CD14-positive monocyte (primary cell): ENCODE data around the gene TRAPPC3L. TPM values are rescaled to one million over a fixed set of nuclear protein-coding genes. Genes with fewer than 3 reads are reported as not detected.

ENCODE experiments used
- DNase-seq, 3 donors: peaks; one replicate each; pipeline ENCODE4 v3.0.0-alpha.2; 2011 to 2022
- H2AFZ ChIP-seq: 2 replicates; pipeline ENCODE4 v1.6.0; 2012; ENCODE audit warnings: mild to moderate bottlenecking, low read depth, low read length, inconsistent platforms; ENCODE audit not compliant: insufficient read depth, poor library complexity, severe bottlenecking
- H3K27ac ChIP-seq, 2 donors: 1 replicate in 1 of 2; 2 replicates in 1 of 2; pipeline ENCODE4 v1.5.1; 2012 to 2013; ENCODE audit warnings: low read length in 2 of 2, control low read depth in 1 of 2, inconsistent platforms in 1 of 2, low read depth in 1 of 2, mild to moderate bottlenecking in 1 of 2
- H3K27me3 ChIP-seq, 2 donors: one replicate each; pipeline versions ENCODE4 v1.6.0 to v1.6.1; 2011 to 2013; ENCODE audit warnings: low read length in 2 of 2; ENCODE audit not compliant: control insufficient read depth in 2 of 2, insufficient read depth in 2 of 2
- H3K36me3 ChIP-seq, 2 donors: replicated peaks in 1 of 2; 1 replicate in 1 of 2; 2 replicates in 1 of 2; pipeline versions ENCODE4 v1.5.1 to v1.6.1; 2012 to 2013; ENCODE audit warnings: low read length in 2 of 2, control low read depth in 1 of 2, inconsistent platforms in 1 of 2, mild to moderate bottlenecking in 1 of 2; ENCODE audit not compliant: insufficient read depth in 2 of 2, control insufficient read depth in 1 of 2
- H3K4me1 ChIP-seq, 2 donors: 1 replicate in 1 of 2; 2 replicates in 1 of 2; pipeline versions ENCODE4 v1.5.1 to v1.6.1; 2012 to 2013; ENCODE audit warnings: low read length in 2 of 2, control low read depth in 1 of 2, inconsistent platforms in 1 of 2, mild to moderate bottlenecking in 1 of 2, moderate library complexity in 1 of 2; ENCODE audit not compliant: insufficient read depth in 2 of 2, control insufficient read depth in 1 of 2
- H3K4me2 ChIP-seq: replicated peaks from 2 replicates; pipeline ENCODE3; 2012; ENCODE audit warnings: low read length, moderate library complexity, mild to moderate bottlenecking; ENCODE audit not compliant: poor library complexity, severe bottlenecking; ENCODE audit errors: extremely low read depth
- H3K4me3 ChIP-seq, 3 experiments: fragments of 200-600 bp in 1 of 3; sonication (generic) in 1 of 3; replicated peaks in 1 of 3; 1 replicate in 2 of 3; 2 replicates in 1 of 3; pipeline ENCODE4 v1.5.1; 2011 to 2013; ENCODE audit warnings: low read length in 3 of 3, mild to moderate bottlenecking in 3 of 3, control low read depth in 2 of 3, low read depth in 2 of 3, inconsistent platforms in 1 of 3, moderate library complexity in 1 of 3
- H3K79me2 ChIP-seq: 2 replicates; pipeline ENCODE4 v1.6.0; 2012; ENCODE audit warnings: mild to moderate bottlenecking, control low read depth, inconsistent platforms, low read length, moderate library complexity; ENCODE audit not compliant: insufficient read depth
- H3K9ac ChIP-seq: 2 replicates; pipeline ENCODE4 v1.6.0; 2017; ENCODE audit warnings: low read length, mild to moderate bottlenecking; ENCODE audit not compliant: insufficient read depth, poor library complexity, severe bottlenecking
- H3K9me3 ChIP-seq, 2 donors: replicated peaks in 1 of 2; 1 replicate in 1 of 2; 2 replicates in 1 of 2; pipeline versions ENCODE4 v1.5.1 to v1.6.1; 2012 to 2013; ENCODE audit warnings: low read length in 2 of 2, control low read depth in 1 of 2; ENCODE audit not compliant: control insufficient read depth in 1 of 2, insufficient read depth in 1 of 2
- H4K20me1 ChIP-seq: 2 replicates; pipeline ENCODE4 v1.6.0; 2012; ENCODE audit warnings: mild to moderate bottlenecking, low read length, control low read depth, moderate library complexity; ENCODE audit not compliant: insufficient read depth
- H3K27ac Mint-ChIP-seq, 7 donors: one replicate each; pipeline ENCODE4 v1.8.0; 2020; ENCODE audit warnings: mild to moderate bottlenecking in 7 of 7, mixed read lengths in 7 of 7, moderate library complexity in 6 of 7, inconsistent platforms in 2 of 7
- H3K27me3 Mint-ChIP-seq, 3 donors: one replicate each; pipeline ENCODE4 v1.8.0; 2021 to 2022; ENCODE audit warnings: low read depth in 3 of 3, mild to moderate bottlenecking in 3 of 3, mixed read lengths in 3 of 3, moderate library complexity in 3 of 3, inconsistent platforms in 1 of 3
- H3K36me3 Mint-ChIP-seq, 2 donors: one replicate each; pipeline ENCODE4 v1.8.0; 2020; ENCODE audit warnings: mixed read lengths in 2 of 2, inconsistent platforms in 1 of 2, mild to moderate bottlenecking in 1 of 2
- H3K4me1 Mint-ChIP-seq: one replicate; pipeline ENCODE4 v1.8.0; 2020; ENCODE audit warnings: mild to moderate bottlenecking, mixed read lengths
- H3K4me3 Mint-ChIP-seq, 2 donors: one replicate each; pipeline ENCODE4 v1.8.0; 2020; ENCODE audit warnings: mild to moderate bottlenecking in 2 of 2, mixed read lengths in 2 of 2, moderate library complexity in 1 of 2
- H3K9me3 Mint-ChIP-seq, 7 donors: one replicate each; pipeline ENCODE4 v1.8.0; 2020 to 2022; ENCODE audit warnings: mixed read lengths in 7 of 7, mild to moderate bottlenecking in 6 of 7, moderate library complexity in 6 of 7, inconsistent platforms in 2 of 7
- CTCF ChIP-seq: fragments of 200-600 bp; IDR thresholded peaks from one replicate; pipeline ENCODE4 v1.8.0; 2022; ENCODE audit warnings: antibody characterized with exemption, mild to moderate bottlenecking
- WGBS: methylation state at CpG from one replicate; pipeline ENCODE4 v1.1.5; 2013; ENCODE audit warnings: missing lambda C conversion rate; ENCODE audit not compliant: insufficient coverage; 5-methylcytosine and 5-hydroxymethylcytosine counted together
- intact Hi-C, 2 donors: fragments of 100-400 bp; cut with micrococcal nuclease; formaldehyde crosslinking; loops; one replicate each; pipeline versions ENCODE4 v1.15.0 to v1.15.1; 2023
- polyA plus RNA-seq, 3 donors: library from polyadenylated mRNA; depleted of rRNA in 1 of 3; unstranded in 2 of 3; stranded (reverse) in 1 of 3; fragments of 300-500 nt in 2 of 3; fragments of >200 nt in 1 of 3; fragmentation: Illumina TruSeq in 2 of 3; gene quantifications; 1 replicate in 2 of 3; 2 replicates in 1 of 3; pipeline ENCODE4 v1.2.3, GENCODE V29; 2012 to 2021

The TRAPPC3L gene
- polyA plus RNA-seq, 3 donors = 0.17 TPM; not detected in 2

GRCh38 chr6:116528133-116528532, 17.4 kb downstream of the TRAPPC3L start:
- intact Hi-C loops = no loop called here
- no peak overlapping the region for H3K9ac ChIP-seq
- no peaks in the 10 kb centered on the region for H3K36me3 ChIP-seq
- peaks cover 11 to 14% of the 10 kb centered on the region in 2 donors for H3K4me1 ChIP-seq
- no peak overlapping the region for H3K4me3 ChIP-seq
- no peaks in the 10 kb centered on the region for H3K9me3 Mint-ChIP-seq
- H3K9me3 ChIP-seq = no peaks in the 10 kb centered on the region
- TF ChIP-seq CTCF = no peak
- no peak for DNase-seq
- no peak overlapping the region for H3K4me2 ChIP-seq
- H3K27ac ChIP-seq = no peak overlapping the region
- peaks cover 0 to 2% (median 1%) of the 10 kb centered on the region in 3 donors for H3K27me3 Mint-ChIP-seq
- H3K4me3 Mint-ChIP-seq = no peak overlapping the region
- no peak overlapping the region for H3K27ac Mint-ChIP-seq
- WGBS = no CpG with 5 or more reads among the region's 1 CpG
- no peaks in the 10 kb centered on the region for H4K20me1 ChIP-seq
- no peaks in the 10 kb centered on the region for H3K79me2 ChIP-seq
- H2AFZ ChIP-seq = no peak overlapping the region
- H3K4me1 Mint-ChIP-seq = peaks cover 17% of the 10 kb centered on the region
- H3K27me3 ChIP-seq = no peaks in the 10 kb centered on the region
- H3K36me3 Mint-ChIP-seq = no peaks in the 10 kb centered on the region

- no peaks in the 10 kb centered on the region for H3K79me2 ChIP-seq
- TF ChIP-seq CTCF = no peak
- no peaks in the 10 kb centered on the region for H3K4me1 Mint-ChIP-seq
- H3K9me3 Mint-ChIP-seq = peaks cover 0 to 3% (median 0%) of the 10 kb centered on the region in 7 donors
- H3K27ac Mint-ChIP-seq = no peak overlapping the region
- H3K4me3 Mint-ChIP-seq = no peak overlapping the region
- no peak overlapping the region for H3K9ac ChIP-seq
- no peaks in the 10 kb centered on the region for H3K36me3 ChIP-seq
- no peaks in the 10 kb centered on the region for H3K9me3 ChIP-seq
- H3K36me3 Mint-ChIP-seq = no peaks in the 10 kb centered on the region
- no peak overlapping the region for H2AFZ ChIP-seq
- H3K27ac ChIP-seq = no peak overlapping the region
- H3K27me3 Mint-ChIP-seq = no peaks in the 10 kb centered on the region
- intact Hi-C loops = no loop called here
- H3K4me1 ChIP-seq = peaks cover 0 to under 1% of the 10 kb centered on the region in 2 donors
- no peak overlapping the region for H3K4me2 ChIP-seq
- no peak for DNase-seq
- no peaks in the 10 kb centered on the region for H3K27me3 ChIP-seq
- WGBS = no CpG with 5 or more reads among the region's 2 CpGs
- H4K20me1 ChIP-seq = no peaks in the 10 kb centered on the region
- no peak overlapping the region for H3K4me3 ChIP-seq
Observed at GRCh38 chr6:116524236-116524635, 21.2 kb downstream of the TRAPPC3L start.
